Measurements from ENCODE around the gene ARFIP2. TPM values are rescaled to one million over a fixed set of nuclear protein-coding genes. Genes with fewer than 3 reads are reported as not detected.

ARFIP2 gene
- total RNA-seq, 1 donor from 2014 or later, result 71.8 TPM

DNA sequence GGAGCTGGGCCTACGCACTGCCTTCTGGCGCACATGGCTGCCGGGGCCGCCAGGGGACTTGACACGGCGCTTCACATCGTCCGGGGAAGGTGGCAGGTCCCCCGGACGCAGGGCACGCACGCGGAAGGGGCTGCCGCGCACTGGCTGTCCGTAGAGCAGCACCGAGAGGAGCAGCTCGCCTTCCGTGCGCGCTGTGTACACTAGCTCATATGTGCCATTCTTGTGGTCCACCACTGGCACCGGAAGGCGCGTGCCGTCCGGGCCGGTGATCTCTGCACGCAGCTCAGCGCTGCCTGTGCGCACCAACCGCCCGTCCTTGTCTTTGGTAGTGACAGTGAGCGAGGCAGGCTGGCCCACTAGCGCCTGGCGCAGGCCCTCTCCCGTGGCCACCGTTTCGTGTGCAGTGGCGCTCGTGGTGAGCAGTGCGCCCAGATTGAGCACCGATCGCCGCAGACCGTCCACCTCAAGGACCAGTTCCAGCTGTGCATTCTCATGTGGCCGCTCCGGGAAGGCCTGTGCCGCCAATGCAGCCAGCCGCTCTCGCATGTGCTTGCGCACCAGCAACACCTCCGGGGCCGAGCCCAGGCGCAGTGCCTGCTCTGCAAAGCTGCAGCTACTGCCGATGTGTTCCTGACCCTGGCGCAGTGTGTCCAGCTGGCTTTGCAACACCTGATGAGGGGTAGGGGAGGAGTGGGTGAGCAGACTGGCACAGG is 24.6 kb downstream of the ARFIP2 start:
- Mint-ChIP-seq H3K36me3 (ENCODE audit: low read depth, unreplicated experiment) (peaks cover 10% of the 10 kb centered on the region), H3K4me1 (ENCODE audit: low read depth, unreplicated experiment) (no peaks in the 10 kb centered on the region), H3K4me3 (ENCODE audit: unreplicated experiment) (no peak overlapping the region), H3K27ac (ENCODE audit: unreplicated experiment) (no peak overlapping the region), H3K27me3 (ENCODE audit: low read depth, unreplicated experiment) (no peaks in the 10 kb centered on the region), H3K9me3 (ENCODE audit: unreplicated experiment) (no peaks in the 10 kb centered on the region)
- H3K4me1 ChIP-seq (ENCODE audit: insufficient read depth, low read length), result no peaks in the 10 kb centered on the region
- no peaks in the 10 kb centered on the region for H3K79me2 ChIP-seq (ENCODE audit: insufficient read depth, low read length)
- no peak for TF ChIP-seq EZH2 (IDR thresholded peaks at IDR 0.05; ENCODE audit: insufficient read depth, low read length)
- TF ChIP-seq, protein P1, sequence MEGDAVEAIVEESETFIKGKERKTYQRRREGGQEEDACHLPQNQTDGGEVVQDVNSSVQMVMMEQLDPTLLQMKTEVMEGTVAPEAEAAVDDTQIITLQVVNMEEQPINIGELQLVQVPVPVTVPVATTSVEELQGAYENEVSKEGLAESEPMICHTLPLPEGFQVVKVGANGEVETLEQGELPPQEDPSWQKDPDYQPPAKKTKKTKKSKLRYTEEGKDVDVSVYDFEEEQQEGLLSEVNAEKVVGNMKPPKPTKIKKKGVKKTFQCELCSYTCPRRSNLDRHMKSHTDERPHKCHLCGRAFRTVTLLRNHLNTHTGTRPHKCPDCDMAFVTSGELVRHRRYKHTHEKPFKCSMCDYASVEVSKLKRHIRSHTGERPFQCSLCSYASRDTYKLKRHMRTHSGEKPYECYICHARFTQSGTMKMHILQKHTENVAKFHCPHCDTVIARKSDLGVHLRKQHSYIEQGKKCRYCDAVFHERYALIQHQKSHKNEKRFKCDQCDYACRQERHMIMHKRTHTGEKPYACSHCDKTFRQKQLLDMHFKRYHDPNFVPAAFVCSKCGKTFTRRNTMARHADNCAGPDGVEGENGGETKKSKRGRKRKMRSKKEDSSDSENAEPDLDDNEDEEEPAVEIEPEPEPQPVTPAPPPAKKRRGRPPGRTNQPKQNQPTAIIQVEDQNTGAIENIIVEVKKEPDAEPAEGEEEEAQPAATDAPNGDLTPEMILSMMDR (IDR thresholded peaks at IDR 0.05; ENCODE audit: insufficient read depth, low read depth, low read length), result no peak
- no peak overlapping the region for H3K9ac ChIP-seq (ENCODE audit: low read length)
- H3K27me3 ChIP-seq (ENCODE audit: insufficient read depth, low read length), result no peaks in the 10 kb centered on the region
- DNase-seq (ENCODE audit: low read depth), result no peak
- H3K9me3 ChIP-seq (ENCODE audit: insufficient read depth, low read depth, low read length), result no peaks in the 10 kb centered on the region
- no peak for FAIRE-seq
- no peak overlapping the region for H3K4me2 ChIP-seq (ENCODE audit: low read length)
- H2AFZ ChIP-seq (ENCODE audit: low read depth, low read length), result no peak overlapping the region
- H3K27ac ChIP-seq (ENCODE audit: low read depth, low read length), result no peak overlapping the region
- H3K36me3 ChIP-seq (ENCODE audit: insufficient read depth, low read length), result peaks cover 13% of the 10 kb centered on the region
- H4K20me1 ChIP-seq (ENCODE audit: insufficient read depth, low read length), result peaks cover 8% of the 10 kb centered on the region
- H3K4me3 ChIP-seq (ENCODE audit: insufficient read depth, low read depth, low read length), result no peak overlapping the region

DNA sequence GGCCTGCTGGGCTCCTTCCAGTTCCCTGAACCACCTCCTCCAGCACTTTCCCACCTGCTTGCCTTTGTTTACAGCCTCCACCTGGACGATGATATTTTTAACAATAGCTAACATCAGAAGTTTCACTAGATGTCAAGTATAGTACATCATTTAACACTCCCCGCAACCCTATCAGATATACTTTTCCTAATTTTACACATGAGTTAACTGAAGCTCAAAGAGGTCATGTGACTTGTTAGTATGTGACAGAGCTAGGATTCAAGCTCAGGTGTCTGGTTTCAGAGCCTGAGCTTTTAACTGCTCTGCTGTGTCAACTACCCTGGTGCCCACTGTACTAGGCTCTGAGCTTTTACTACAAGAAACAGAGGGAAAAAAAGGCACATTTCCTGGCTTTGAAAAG is 26.1 kb downstream of the ARFIP2 start:
- Mint-ChIP-seq H3K4me1 (ENCODE audit: low read depth, unreplicated experiment) (no peaks in the 10 kb centered on the region), H3K9me3 (ENCODE audit: unreplicated experiment) (no peaks in the 10 kb centered on the region), H3K36me3 (ENCODE audit: low read depth, unreplicated experiment) (peaks cover 10% of the 10 kb centered on the region), H3K27ac (ENCODE audit: unreplicated experiment) (no peak overlapping the region), H3K4me3 (ENCODE audit: unreplicated experiment) (no peak overlapping the region), H3K27me3 (ENCODE audit: low read depth, unreplicated experiment) (no peaks in the 10 kb centered on the region)
- DNase-seq (ENCODE audit: low read depth), result no peak
- no peak overlapping the region for H3K4me3 ChIP-seq (ENCODE audit: insufficient read depth, low read depth, low read length)
- no peak for FAIRE-seq
- no peaks in the 10 kb centered on the region for H3K9me3 ChIP-seq (ENCODE audit: insufficient read depth, low read depth, low read length)
- H2AFZ ChIP-seq (ENCODE audit: low read depth, low read length), result no peak overlapping the region
- H3K79me2 ChIP-seq (ENCODE audit: insufficient read depth, low read length), result no peaks in the 10 kb centered on the region
- H3K4me1 ChIP-seq (ENCODE audit: insufficient read depth, low read length), result no peaks in the 10 kb centered on the region
- no peak overlapping the region for H3K27ac ChIP-seq (ENCODE audit: low read depth, low read length)
- H3K4me2 ChIP-seq (ENCODE audit: low read length), result no peak overlapping the region
- peaks cover 16% of the 10 kb centered on the region for H3K36me3 ChIP-seq (ENCODE audit: insufficient read depth, low read length)
- TF ChIP-seq, protein P1 (IDR thresholded peaks at IDR 0.05; ENCODE audit: insufficient read depth, low read depth, low read length), result no peak
- no peak for TF ChIP-seq EZH2 (IDR thresholded peaks at IDR 0.05; ENCODE audit: insufficient read depth, low read length)
- no peak overlapping the region for H3K9ac ChIP-seq (ENCODE audit: low read length)
- peaks cover 8% of the 10 kb centered on the region for H4K20me1 ChIP-seq (ENCODE audit: insufficient read depth, low read length)
- no peaks in the 10 kb centered on the region for H3K27me3 ChIP-seq (ENCODE audit: insufficient read depth, low read length)

DNA sequence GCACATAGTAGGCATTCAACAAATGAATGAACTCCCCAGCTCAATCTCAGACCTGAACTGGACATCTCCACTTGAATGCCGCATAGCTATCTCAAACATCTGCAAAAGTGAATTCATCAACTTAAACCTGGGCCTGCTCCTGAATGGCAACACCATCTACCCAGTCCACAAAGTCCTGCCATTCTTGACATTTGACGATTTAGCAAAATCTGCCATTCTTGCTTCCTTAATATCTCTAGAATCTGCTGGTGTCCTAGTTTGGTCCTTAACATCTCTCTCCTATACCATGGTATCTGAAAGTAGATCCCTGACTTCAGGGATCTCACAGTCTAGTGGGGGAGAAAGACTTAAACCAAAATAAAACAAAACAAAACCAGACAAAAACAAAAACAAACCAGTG is 28.0 kb downstream of the ARFIP2 start:
- no peaks in the 10 kb centered on the region for H3K9me3 ChIP-seq (ENCODE audit: insufficient read depth, low read depth, low read length)
- no peak for TF ChIP-seq EZH2 (IDR thresholded peaks at IDR 0.05; ENCODE audit: insufficient read depth, low read length)
- TF ChIP-seq, protein P1 (IDR thresholded peaks at IDR 0.05; ENCODE audit: insufficient read depth, low read depth, low read length), result no peak
- no peak overlapping the region for H3K27ac Mint-ChIP-seq (ENCODE audit: unreplicated experiment)
- H3K9ac ChIP-seq (ENCODE audit: low read length), result no peak overlapping the region
- no peak overlapping the region for H3K4me3 Mint-ChIP-seq (ENCODE audit: unreplicated experiment)
- H3K27me3 ChIP-seq (ENCODE audit: insufficient read depth, low read length), result no peaks in the 10 kb centered on the region
- no peaks in the 10 kb centered on the region for H3K9me3 Mint-ChIP-seq (ENCODE audit: unreplicated experiment)
- FAIRE-seq (peak; percentile 47), DNase-seq (ENCODE audit: low read depth) (no peak)
- H3K4me1 Mint-ChIP-seq (ENCODE audit: low read depth, unreplicated experiment), result no peaks in the 10 kb centered on the region
- H3K4me2 ChIP-seq (ENCODE audit: low read length), result no peak overlapping the region
- no peak overlapping the region for H3K27ac ChIP-seq (ENCODE audit: low read depth, low read length)
- H3K36me3 Mint-ChIP-seq (ENCODE audit: low read depth, unreplicated experiment), result peaks cover 10% of the 10 kb centered on the region
- no peaks in the 10 kb centered on the region for H3K4me1 ChIP-seq (ENCODE audit: insufficient read depth, low read length)
- no peak overlapping the region for H3K4me3 ChIP-seq (ENCODE audit: insufficient read depth, low read depth, low read length)
- no peaks in the 10 kb centered on the region for H3K79me2 ChIP-seq (ENCODE audit: insufficient read depth, low read length)
- peaks cover 11% of the 10 kb centered on the region for H3K36me3 ChIP-seq (ENCODE audit: insufficient read depth, low read length)
- H2AFZ ChIP-seq (ENCODE audit: low read depth, low read length), result no peak overlapping the region
- no peaks in the 10 kb centered on the region for H3K27me3 Mint-ChIP-seq (ENCODE audit: low read depth, unreplicated experiment)
- no peaks in the 10 kb centered on the region for H4K20me1 ChIP-seq (ENCODE audit: insufficient read depth, low read length)
